ENCODE data around the gene NF2. TPM values are rescaled to one million over a fixed set of nuclear protein-coding genes. Genes with fewer than 3 reads are reported as not detected.

The NF2 gene
- total RNA-seq, 1 donor: 65.9 TPM

- TF ChIP-seq, protein P1, sequence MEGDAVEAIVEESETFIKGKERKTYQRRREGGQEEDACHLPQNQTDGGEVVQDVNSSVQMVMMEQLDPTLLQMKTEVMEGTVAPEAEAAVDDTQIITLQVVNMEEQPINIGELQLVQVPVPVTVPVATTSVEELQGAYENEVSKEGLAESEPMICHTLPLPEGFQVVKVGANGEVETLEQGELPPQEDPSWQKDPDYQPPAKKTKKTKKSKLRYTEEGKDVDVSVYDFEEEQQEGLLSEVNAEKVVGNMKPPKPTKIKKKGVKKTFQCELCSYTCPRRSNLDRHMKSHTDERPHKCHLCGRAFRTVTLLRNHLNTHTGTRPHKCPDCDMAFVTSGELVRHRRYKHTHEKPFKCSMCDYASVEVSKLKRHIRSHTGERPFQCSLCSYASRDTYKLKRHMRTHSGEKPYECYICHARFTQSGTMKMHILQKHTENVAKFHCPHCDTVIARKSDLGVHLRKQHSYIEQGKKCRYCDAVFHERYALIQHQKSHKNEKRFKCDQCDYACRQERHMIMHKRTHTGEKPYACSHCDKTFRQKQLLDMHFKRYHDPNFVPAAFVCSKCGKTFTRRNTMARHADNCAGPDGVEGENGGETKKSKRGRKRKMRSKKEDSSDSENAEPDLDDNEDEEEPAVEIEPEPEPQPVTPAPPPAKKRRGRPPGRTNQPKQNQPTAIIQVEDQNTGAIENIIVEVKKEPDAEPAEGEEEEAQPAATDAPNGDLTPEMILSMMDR (IDR thresholded peaks at IDR 0.05; ENCODE audit: insufficient read depth, low read length): no peak
- DNase-seq (ENCODE audit: low read depth): no peak
- no peak overlapping the region for H3K4me3 ChIP-seq (ENCODE audit: low read depth, low read length)
Observed at GRCh38 chr22:29650370-29650769, 46.9 kb downstream of the NF2 start.

GRCh38 chr22:29651652-29652051 is 48.2 kb downstream of the NF2 start:
- no peak for DNase-seq (ENCODE audit: low read depth)
- no peak overlapping the region for H3K4me3 ChIP-seq (ENCODE audit: low read depth, low read length)
- TF ChIP-seq, protein P1 (IDR thresholded peaks at IDR 0.05; ENCODE audit: insufficient read depth, low read length): no peak

- H3K4me3 ChIP-seq (ENCODE audit: low read depth, low read length): no peak overlapping the region
- DNase-seq (ENCODE audit: low read depth): no peak
- TF ChIP-seq, protein P1 (IDR thresholded peaks at IDR 0.05; ENCODE audit: insufficient read depth, low read length): no peak
Observed at GRCh38 chr22:29654420-29654819, 51.0 kb downstream of the NF2 start.

- H3K4me3 ChIP-seq (ENCODE audit: low read depth, low read length): no peak overlapping the region
- TF ChIP-seq, protein P1 (IDR thresholded peaks at IDR 0.05; ENCODE audit: insufficient read depth, low read length): no peak
- DNase-seq (ENCODE audit: low read depth): no peak
Observed at GRCh38 chr22:29654882-29655281, 51.4 kb downstream of the NF2 start.

DNA sequence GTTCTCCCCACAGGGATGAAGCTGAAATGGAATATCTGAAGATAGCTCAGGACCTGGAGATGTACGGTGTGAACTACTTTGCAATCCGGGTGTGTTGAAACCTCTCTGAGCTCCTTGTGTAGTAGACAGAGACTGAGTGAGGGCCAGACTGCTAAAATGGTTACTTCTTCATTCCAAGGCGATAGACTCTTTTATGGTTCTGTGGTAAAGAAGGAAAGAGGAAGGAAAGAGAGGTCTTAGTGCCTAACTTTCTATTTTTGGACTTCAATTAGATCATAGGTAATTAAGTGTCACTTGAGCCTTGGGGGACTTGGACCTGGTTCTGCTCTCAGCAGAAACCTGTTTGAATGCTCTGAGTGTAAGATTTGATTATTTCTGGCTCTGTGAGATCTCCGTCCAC is 54.7 kb downstream of the NF2 start:
- TF ChIP-seq, protein P1 (IDR thresholded peaks at IDR 0.05; ENCODE audit: insufficient read depth, low read length): no peak
- no peak for DNase-seq (ENCODE audit: low read depth)
- no peak overlapping the region for H3K4me3 ChIP-seq (ENCODE audit: low read depth, low read length)

- no peak overlapping the region for H3K4me3 ChIP-seq (ENCODE audit: low read depth, low read length)
- TF ChIP-seq, protein P1 (IDR thresholded peaks at IDR 0.05; ENCODE audit: insufficient read depth, low read length): no peak
- no peak for DNase-seq (ENCODE audit: low read depth)
Observed at GRCh38 chr22:29660021-29660420, 56.6 kb downstream of the NF2 start.

- peak; percentile 75 for DNase-seq (ENCODE audit: low read depth)
- TF ChIP-seq, protein P1 (IDR thresholded peaks at IDR 0.05; ENCODE audit: insufficient read depth, low read length): no peak
- no peak overlapping the region for H3K4me3 ChIP-seq (ENCODE audit: low read depth, low read length)
Observed at GRCh38 chr22:29661336-29661735, 57.9 kb downstream of the NF2 start.
